GM12864 (cell line): ENCODE data around the gene SLC7A4.
"Not testable (repeated sequence)": the region's sequence is repeated elsewhere in the genome, so short reads cannot be mapped to it uniquely, and the experiment has no call there.

Source experiments
- DNase-seq: peaks from one replicate; pipeline ENCODE4 v3.0.0-alpha.2; 2011; ENCODE audit warnings: low read depth
- H3K4me3 ChIP-seq: 2 replicates; pipeline ENCODE4 v1.5.1; 2011; ENCODE audit warnings: mild to moderate bottlenecking, low read depth, low read length, control low read depth
- CTCF ChIP-seq: IDR thresholded peaks from 2 replicates; pipeline ENCODE4 v1.5.1; 2011; ENCODE audit warnings: low read depth, mild to moderate bottlenecking, moderate library complexity, low read length, control low read depth, inconsistent platforms; ENCODE audit errors: missing control alignments

The SLC7A4 gene

GRCh38 chr22:21068681-21069276 lies 36.4 kb upstream of the SLC7A4 start:
- TF ChIP-seq CTCF: no peak
- no peak overlapping the region for H3K4me3 ChIP-seq
- DNase-seq: no peak

GRCh38 chr22:21067901-21068680 lies 35.7 kb upstream of the SLC7A4 start:
- no peak for DNase-seq
- no peak for TF ChIP-seq CTCF
- H3K4me3 ChIP-seq: no peak overlapping the region

- DNase-seq: no peak
- TF ChIP-seq CTCF: no peak
- H3K4me3 ChIP-seq: no peak overlapping the region
These were observed 34.9 kb upstream of the SLC7A4 start for GRCh38 chr22:21067075-21067900.

- TF ChIP-seq CTCF: no peak
- DNase-seq: no peak
- H3K4me3 ChIP-seq: no peak overlapping the region
These were observed 32.8 kb upstream of the SLC7A4 start for GRCh38 chr22:21064917-21065864.

- not testable (repeated sequence) for H3K4me3 ChIP-seq, DNase-seq
These were observed 32.1 kb upstream of the SLC7A4 start for GRCh38 chr22:21064425-21064824.

GRCh38 chr22:21061660-21062321 lies 29.4 kb upstream of the SLC7A4 start:
- not testable (repeated sequence) for DNase-seq, H3K4me3 ChIP-seq

- H3K4me3 ChIP-seq, DNase-seq: not testable (repeated sequence)
These were observed 28.0 kb upstream of the SLC7A4 start for GRCh38 chr22:21060363-21060762.

GRCh38 chr22:21055880-21056319 lies 23.5 kb upstream of the SLC7A4 start:
- no peak overlapping the region for H3K4me3 ChIP-seq
- TF ChIP-seq CTCF: no peak
- no peak for DNase-seq
